Glutamatergic neuron (in vitro differentiated cells): ENCODE data around the gene ARMC12. TPM values are rescaled to one million over a fixed set of nuclear protein-coding genes. Genes with fewer than 3 reads are reported as not detected.

ENCODE experiments used
- DNase-seq: peaks from one replicate; pipeline ENCODE4 v3.0.0; 2022
- H3K27ac Mint-ChIP-seq: one replicate; pipeline ENCODE4 v1.8.0; 2020; ENCODE audit warnings: mild to moderate bottlenecking, mixed read lengths, inconsistent platforms; ENCODE audit not compliant: unreplicated experiment
- H3K27me3 Mint-ChIP-seq: one replicate; pipeline ENCODE4 v1.8.0; 2020; ENCODE audit warnings: mild to moderate bottlenecking, moderate library complexity, mixed read lengths, inconsistent platforms; ENCODE audit not compliant: unreplicated experiment
- H3K36me3 Mint-ChIP-seq: one replicate; pipeline ENCODE4 v1.8.0; 2020; ENCODE audit warnings: mild to moderate bottlenecking, mixed read lengths, inconsistent platforms; ENCODE audit not compliant: unreplicated experiment
- H3K4me1 Mint-ChIP-seq: one replicate; pipeline ENCODE4 v1.8.0; 2020; ENCODE audit warnings: mild to moderate bottlenecking, low read depth, mixed read lengths, inconsistent platforms; ENCODE audit not compliant: unreplicated experiment
- H3K4me3 Mint-ChIP-seq: one replicate; pipeline ENCODE4 v1.8.0; 2020; ENCODE audit warnings: mild to moderate bottlenecking, mixed read lengths, inconsistent platforms; ENCODE audit not compliant: unreplicated experiment
- H3K9me3 Mint-ChIP-seq: one replicate; pipeline ENCODE4 v1.8.0; 2020; ENCODE audit warnings: mild to moderate bottlenecking, moderate library complexity, mixed read lengths, inconsistent platforms; ENCODE audit not compliant: unreplicated experiment
- total RNA-seq: library from RNA; stranded (reverse); fragmentation: NEBNext Ultra II Directional; extraction: Animal tissue kit (Norgen Biotek cat#: 25700); gene quantifications from one replicate; pipeline ENCODE4 v1.2.1, GENCODE V29; 2021; ENCODE audit not compliant: unreplicated experiment
- TF ChIP-seq, protein P1 (sequence below): fragments of 200-600 bp; sonication (generic); IDR thresholded peaks from one replicate; pipeline ENCODE4 v1.5.0; 2021; ENCODE audit not compliant: partially characterized antibody, unreplicated experiment

ARMC12 gene
- total RNA-seq, 1 donor from 2014 or later, result 2.6 TPM

DNA sequence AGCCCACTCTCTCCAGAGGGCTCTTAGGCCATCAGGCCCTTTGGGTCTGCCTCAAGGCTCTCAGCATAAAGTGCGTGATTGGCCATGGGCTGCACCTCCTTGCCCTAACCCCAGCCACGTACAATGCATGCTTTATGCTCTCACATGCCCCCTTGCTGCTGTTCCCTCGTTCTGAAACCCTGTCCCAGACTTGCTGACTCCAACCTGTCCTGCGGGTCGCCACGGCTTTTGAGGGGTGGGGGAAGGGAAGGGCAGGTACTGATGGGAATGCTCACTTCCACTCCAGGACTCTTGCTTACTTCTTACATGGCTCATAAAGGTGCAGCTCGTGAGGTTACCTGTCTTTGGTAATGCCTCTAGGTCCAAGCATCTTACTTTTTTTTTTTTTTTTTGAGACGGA lies 6.0 kb downstream of the ARMC12 start:
- no peak for DNase-seq
- Mint-ChIP-seq H3K36me3 (peaks cover 10% of the 10 kb centered on the region), H3K4me1 (peaks cover 7% of the 10 kb centered on the region), H3K4me3 (no peak overlapping the region), H3K27ac (no peak overlapping the region), H3K9me3 (no peaks in the 10 kb centered on the region), H3K27me3 (no peaks in the 10 kb centered on the region)
- TF ChIP-seq, protein P1, sequence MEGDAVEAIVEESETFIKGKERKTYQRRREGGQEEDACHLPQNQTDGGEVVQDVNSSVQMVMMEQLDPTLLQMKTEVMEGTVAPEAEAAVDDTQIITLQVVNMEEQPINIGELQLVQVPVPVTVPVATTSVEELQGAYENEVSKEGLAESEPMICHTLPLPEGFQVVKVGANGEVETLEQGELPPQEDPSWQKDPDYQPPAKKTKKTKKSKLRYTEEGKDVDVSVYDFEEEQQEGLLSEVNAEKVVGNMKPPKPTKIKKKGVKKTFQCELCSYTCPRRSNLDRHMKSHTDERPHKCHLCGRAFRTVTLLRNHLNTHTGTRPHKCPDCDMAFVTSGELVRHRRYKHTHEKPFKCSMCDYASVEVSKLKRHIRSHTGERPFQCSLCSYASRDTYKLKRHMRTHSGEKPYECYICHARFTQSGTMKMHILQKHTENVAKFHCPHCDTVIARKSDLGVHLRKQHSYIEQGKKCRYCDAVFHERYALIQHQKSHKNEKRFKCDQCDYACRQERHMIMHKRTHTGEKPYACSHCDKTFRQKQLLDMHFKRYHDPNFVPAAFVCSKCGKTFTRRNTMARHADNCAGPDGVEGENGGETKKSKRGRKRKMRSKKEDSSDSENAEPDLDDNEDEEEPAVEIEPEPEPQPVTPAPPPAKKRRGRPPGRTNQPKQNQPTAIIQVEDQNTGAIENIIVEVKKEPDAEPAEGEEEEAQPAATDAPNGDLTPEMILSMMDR, result no peak

- no peak for DNase-seq
- Mint-ChIP-seq H3K27ac (no peak overlapping the region), H3K4me1 (no peaks in the 10 kb centered on the region), H3K27me3 (peaks cover 3% of the 10 kb centered on the region), H3K36me3 (peaks cover 13% of the 10 kb centered on the region), H3K9me3 (peaks cover 2% of the 10 kb centered on the region), H3K4me3 (no peak overlapping the region)
- TF ChIP-seq, protein P1, result no peak
Measured at GRCh38 chr6:35745509-35745908, 8.7 kb downstream of the ARMC12 start.

DNA sequence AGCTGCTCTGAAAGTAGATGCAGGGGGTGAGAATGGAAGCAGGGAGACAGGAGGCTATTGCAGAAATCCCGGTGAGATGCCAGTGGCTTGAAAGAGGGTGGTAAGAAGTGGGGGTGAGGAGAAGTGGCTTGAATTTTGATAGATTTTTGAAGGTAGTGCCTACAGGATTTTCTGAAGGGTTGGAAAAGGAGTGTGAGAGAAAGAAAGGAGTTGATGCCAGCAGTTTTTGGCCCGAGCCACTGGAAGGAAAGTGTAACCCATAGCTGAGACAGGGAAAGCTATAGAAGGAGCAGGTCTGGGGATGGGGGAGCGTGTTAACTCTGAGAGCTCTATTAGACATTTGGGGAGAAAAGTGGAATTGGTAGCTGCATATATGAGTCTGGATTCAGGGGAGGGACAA lies 9.7 kb downstream of the ARMC12 start:
- peaks cover 13% of the 10 kb centered on the region for H3K36me3 Mint-ChIP-seq
- H3K4me3 Mint-ChIP-seq, result no peak overlapping the region
- H3K27me3 Mint-ChIP-seq, result peaks cover 4% of the 10 kb centered on the region
- peaks cover 2% of the 10 kb centered on the region for H3K9me3 Mint-ChIP-seq
- TF ChIP-seq, protein P1, result no peak
- H3K27ac Mint-ChIP-seq, result no peak overlapping the region
- no peaks in the 10 kb centered on the region for H3K4me1 Mint-ChIP-seq
- no peak for DNase-seq

GRCh38 chr6:35747877-35748276 lies 11.0 kb downstream of the ARMC12 start:
- Mint-ChIP-seq H3K9me3 (peaks cover 2% of the 10 kb centered on the region), H3K27me3 (peaks cover 4% of the 10 kb centered on the region), H3K4me3 (no peak overlapping the region), H3K4me1 (no peaks in the 10 kb centered on the region), H3K36me3 (peaks cover 13% of the 10 kb centered on the region), H3K27ac (no peak overlapping the region)
- TF ChIP-seq, protein P1, result no peak
- DNase-seq, result no peak

DNA sequence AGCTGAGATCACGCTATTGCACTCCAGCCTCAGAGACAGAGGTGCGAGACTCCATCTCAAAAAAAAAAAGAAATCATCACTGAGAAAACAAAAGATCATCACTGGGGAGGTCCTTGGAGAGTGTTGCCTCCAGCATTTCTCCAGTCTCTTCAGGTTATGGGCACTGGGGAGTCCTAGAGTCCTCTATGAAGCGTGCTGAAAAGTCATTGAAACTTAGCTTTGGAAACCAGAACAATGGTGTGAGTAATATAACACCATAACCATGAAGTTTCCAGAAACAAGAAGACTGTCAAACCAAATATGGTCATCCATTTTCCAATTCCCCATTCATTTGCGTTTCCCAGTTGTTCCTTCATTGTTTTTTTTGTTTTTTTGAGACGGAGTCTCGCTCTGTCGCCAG lies 13.7 kb downstream of the ARMC12 start:
- TF ChIP-seq, protein P1, result no peak

More for the DNA sequence above, 13.7 kb downstream of the ARMC12 start:
- H3K36me3 Mint-ChIP-seq, result peaks cover 13% of the 10 kb centered on the region
- H3K4me3 Mint-ChIP-seq, result no peak overlapping the region
- peaks cover 2% of the 10 kb centered on the region for H3K4me1 Mint-ChIP-seq
- H3K9me3 Mint-ChIP-seq, result peaks cover 3% of the 10 kb centered on the region
- H3K27ac Mint-ChIP-seq, result no peak overlapping the region
- peaks cover 4% of the 10 kb centered on the region for H3K27me3 Mint-ChIP-seq
- no peak for DNase-seq
